Measurements from ENCODE around the gene LIAS. TPM values are rescaled to one million over a fixed set of nuclear protein-coding genes. Genes with fewer than 3 reads are reported as not detected.

Gene LIAS
- total and polyA plus RNA-seq, 10 of the 15 experiments (the other 5 are each of a cell fraction or from before 2014, with no cell fraction given) = 17.9 to 32.3 (median 26.4) TPM

DNA sequence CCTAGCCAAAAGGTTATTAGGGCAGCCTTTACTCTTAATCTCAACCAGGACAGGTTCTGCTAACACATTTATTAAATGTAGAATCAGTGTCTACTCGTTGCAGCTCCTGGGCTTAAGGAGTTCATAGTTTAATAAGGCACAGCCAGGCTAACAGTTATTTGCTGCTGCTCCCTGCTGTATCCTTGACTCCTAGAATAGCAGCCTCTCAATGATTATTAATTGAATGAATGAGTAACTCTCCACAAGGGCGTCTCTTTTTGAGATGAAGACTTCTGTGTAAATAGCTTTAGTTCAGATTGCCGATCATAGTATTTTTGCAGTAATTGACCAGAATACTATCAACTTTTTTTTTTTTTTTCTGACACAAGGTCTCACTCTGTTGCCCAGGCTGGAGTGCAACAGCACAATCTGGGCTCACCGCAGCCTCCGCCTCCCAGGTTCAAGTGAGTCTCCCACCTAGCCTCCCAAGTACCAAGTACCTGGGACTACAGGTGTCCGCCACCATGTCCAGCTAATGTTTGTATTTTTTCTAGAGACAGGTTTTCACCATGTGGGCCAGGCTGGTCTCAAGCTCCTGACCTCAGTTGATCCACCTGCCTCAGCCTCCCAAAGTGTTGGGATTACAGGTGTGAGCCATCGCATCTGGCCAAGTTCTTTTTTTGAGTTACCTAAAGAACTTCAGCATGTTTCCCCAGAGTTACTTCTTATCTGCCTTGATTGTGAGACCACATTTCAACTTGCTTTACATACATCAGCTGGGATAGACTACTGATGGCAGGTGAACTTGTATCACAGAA lies 65.5 kb downstream of the LIAS start:
- Histone ChIP-seq H2AFZ (ENCODE audit: control insufficient read depth, low read depth, low read length) (no peak overlapping the region), H3K27ac (ENCODE audit: control insufficient read depth, insufficient read depth) (no peak overlapping the region), H3K36me3 (ENCODE audit: control insufficient read depth in 2 of 2, insufficient read depth in 2 of 2, low read length in 1 of 2) (peaks cover 0 to 4% of the 10 kb centered on the region in 2 experiments; a peak in 1 of 4 replicates), H3K9me3 (replicated peaks; ENCODE audit: control insufficient read depth, insufficient read depth, low read length) (no peaks in the 10 kb centered on the region), H3K4me3 (no peak overlapping the region), H3K9ac (ENCODE audit: control insufficient read depth, insufficient read depth, low read length) (no peak overlapping the region), H3K4me2 (ENCODE audit: control insufficient read depth, insufficient read depth) (peak overlapping the region; percentile 46), H3K79me2 (ENCODE audit: control insufficient read depth, insufficient read depth, low read length) (peaks cover 47% of the 10 kb centered on the region), H4K20me1 (ENCODE audit: control insufficient read depth, insufficient read depth) (no peaks in the 10 kb centered on the region), H3K27me3 (replicated peaks in 1 of 2; ENCODE audit: control insufficient read depth in 2 of 2, insufficient read depth in 2 of 2, low read length in 1 of 2) (no peaks in the 10 kb centered on the region), H3K4me1 (ENCODE audit: control insufficient read depth, insufficient read depth, low read length) (peaks cover 3% of the 10 kb centered on the region)
- ChIA-PET CTCF (interaction anchor here (0.6 to 3.1 kb wide), 6 partner anchors 25 to 401 kb away, joined by 3 to 11 read pairs (median 4); no protein-coding TSS in a partner anchor), POLR2A (interaction anchor here (1.0 kb wide), 1 partner anchor 105 kb away, joined by 4 read pairs; no protein-coding TSS in a partner anchor), SMC1A (ENCODE audit: uncharacterized antibody, unreplicated experiment) (interaction anchor here (0.6 to 3.0 kb wide), 12 partner anchors 10 to 350 kb away, joined by 3 to 10 read pairs (median 4); no protein-coding TSS in a partner anchor), RAD21 (ENCODE audit: unreplicated experiment) (interaction anchor here (0.6 to 1.5 kb wide), 3 partner anchors 11 to 114 kb away, joined by 3 to 4 read pairs (median 4); no protein-coding TSS in a partner anchor)
- DNase-seq (ENCODE audit: low read depth, low spot score) (no peak), ATAC-seq (no peak), FAIRE-seq (no peak)
- TF ChIP-seq MTA3 (IDR thresholded peaks at IDR 0.05; ENCODE audit: borderline replicate concordance, low read length) (no peak), GATAD2B (conservative IDR thresholded peaks at IDR 0.05; ENCODE audit: low read depth) (no peak)
- TF ChIP-seq, protein P1, sequence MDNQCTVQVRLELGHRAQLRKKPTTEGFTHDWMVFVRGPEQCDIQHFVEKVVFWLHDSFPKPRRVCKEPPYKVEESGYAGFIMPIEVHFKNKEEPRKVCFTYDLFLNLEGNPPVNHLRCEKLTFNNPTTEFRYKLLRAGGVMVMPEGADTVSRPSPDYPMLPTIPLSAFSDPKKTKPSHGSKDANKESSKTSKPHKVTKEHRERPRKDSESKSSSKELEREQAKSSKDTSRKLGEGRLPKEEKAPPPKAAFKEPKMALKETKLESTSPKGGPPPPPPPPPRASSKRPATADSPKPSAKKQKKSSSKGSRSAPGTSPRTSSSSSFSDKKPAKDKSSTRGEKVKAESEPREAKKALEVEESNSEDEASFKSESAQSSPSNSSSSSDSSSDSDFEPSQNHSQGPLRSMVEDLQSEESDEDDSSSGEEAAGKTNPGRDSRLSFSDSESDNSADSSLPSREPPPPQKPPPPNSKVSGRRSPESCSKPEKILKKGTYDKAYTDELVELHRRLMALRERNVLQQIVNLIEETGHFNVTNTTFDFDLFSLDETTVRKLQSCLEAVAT (IDR thresholded peaks at IDR 0.05) = 0 out of 2 replicates have a peak, but pooled peaks have one; percentile 17
- no TSS peak for BruUV-seq (replicated peaks)
- in situ Hi-C loops (cut with MboI) = no loop called here
- WGBS (ENCODE audit: insufficient coverage, insufficient replicate concordance, low lambda C conversion rate, missing lambda C conversion rate) = 85% methylated on average over 7 of the region's 7 CpGs
- intact Hi-C loops (cut with micrococcal nuclease; ENCODE audit: unreplicated experiment) = no loop called here

Data from GM12878 (cell line).